Measurements from ENCODE around the gene C15orf40.

C15orf40 gene

DNA sequence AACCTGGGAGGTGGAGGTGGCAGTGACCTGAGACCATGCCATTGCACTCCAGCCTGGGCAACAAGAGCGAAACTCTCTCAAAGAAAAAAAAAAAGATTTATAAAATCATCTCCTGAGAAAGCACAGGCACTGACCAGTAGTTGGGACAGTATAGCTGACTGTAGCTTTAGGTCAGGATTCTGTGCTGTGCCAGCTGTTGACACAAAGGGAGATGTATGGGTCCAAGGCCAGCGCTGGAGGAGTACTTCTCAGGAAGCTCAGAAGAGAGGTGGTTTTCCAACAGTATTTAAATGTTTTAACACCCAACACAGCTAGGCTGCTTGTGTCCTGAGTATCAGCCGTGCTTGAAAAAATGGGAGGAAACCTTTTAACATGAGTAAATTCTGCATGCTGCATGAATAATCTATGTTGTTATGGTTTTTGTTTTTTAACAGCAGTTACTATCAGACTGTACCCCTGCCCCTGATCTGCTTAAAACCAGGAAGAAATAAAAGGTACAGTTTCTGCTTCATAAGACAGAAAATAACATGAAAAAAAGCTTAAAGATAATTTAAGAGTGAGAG is 18.9 kb downstream of the C15orf40 start:
- peak; percentile 30 for DNase-seq

DNA sequence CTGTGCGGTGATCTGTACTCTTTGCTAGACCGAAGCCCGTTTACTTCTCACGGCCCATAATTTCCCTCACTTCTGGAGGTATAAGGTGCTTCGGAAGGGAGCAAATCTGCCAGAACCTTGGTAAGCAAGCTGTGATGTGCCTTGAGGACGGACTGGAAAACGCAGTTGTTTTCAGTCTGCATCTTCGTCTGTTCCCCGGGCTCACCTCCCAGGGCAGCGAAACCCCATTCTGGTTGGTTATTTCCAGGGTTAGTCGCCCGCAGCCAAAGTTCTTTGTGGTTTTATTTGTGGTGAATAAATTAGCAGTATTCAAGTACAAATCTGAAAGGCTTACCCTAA is 25.0 kb downstream of the C15orf40 start:
- no peak for DNase-seq

DNA sequence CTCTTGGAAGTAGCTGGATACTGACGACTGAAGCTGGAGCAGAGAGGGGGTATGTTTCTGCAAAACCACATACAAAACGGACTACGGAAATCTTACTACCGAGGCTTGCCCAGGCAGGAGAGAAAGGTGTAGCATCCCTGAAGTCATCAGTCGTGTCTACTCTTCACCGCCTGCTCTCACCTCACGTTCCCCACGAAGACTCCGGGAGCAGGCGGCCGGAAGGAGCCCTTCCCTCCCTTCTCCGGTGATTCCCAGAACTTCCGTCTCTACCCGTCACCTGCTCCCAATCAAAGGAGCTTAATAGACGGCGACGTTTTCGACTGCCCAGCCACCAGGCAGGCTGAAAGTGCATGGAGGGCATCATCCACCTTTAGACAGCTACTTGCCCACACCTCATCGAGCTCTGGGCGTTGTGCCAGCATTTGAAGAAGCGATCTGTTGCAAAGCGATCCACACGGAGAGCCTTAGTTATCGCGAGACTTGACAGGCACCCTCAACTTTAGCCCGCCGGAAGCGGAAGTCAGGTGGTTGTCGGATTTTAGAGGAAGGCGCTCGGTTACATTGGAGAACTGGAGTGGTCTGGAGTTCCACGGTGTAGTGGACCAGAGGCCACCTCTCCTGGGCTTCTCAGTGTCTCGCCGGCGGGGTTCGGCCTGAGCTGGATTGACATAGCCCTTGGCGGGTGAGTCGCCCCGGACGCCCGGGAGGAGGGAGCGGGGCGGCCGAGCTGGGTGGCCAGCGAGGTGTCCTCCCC is 25.6 kb downstream of the C15orf40 start, which contains the start of gene RAMAC:
RAMAC (plus strand) TSS at position 523 of the 754 bp plus-strand sequence. CDS start 2,809 bp downstream, outside the sequence.
- DNase-seq = peak; percentile 98

DNA sequence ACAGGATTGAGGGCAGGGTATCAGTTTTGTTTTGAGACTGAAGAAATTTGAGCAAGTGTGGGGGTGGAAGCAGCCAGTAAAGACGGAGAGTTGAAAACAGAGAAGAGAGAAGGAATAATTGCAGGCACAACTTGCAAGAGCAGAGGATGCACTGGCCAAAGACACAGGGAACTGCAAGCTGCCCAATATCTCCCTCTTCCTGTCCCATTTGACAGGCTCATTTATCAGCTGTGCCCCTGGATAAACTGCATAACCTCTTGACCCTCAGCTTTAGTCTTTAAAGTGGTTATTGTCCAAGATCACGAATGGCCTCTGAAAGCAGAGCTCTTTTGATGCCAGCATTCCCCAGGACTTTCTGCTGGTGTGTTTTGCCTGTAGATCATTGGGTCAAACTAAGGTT is 30.5 kb downstream of the C15orf40 start:
- DNase-seq = no peak

DNA sequence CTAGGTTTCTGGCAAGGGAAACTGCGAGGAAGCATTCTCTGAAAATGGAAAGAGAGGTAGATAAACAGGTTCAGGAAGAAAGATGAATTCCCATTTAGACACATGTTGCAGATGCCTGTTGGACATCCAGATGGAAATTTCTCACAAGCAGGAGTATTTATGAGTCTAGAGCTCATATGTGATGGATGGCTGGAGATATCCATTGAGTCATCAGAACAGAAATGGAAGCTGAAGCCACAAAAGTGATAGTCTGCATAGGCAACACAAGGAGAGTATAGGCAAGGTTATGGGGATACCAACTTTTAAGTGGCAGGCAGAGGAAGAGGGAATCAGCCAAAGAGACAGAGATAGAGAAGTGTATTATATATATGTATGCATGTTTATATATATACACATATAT is 31.7 kb downstream of the C15orf40 start:
- no peak for DNase-seq

DNA sequence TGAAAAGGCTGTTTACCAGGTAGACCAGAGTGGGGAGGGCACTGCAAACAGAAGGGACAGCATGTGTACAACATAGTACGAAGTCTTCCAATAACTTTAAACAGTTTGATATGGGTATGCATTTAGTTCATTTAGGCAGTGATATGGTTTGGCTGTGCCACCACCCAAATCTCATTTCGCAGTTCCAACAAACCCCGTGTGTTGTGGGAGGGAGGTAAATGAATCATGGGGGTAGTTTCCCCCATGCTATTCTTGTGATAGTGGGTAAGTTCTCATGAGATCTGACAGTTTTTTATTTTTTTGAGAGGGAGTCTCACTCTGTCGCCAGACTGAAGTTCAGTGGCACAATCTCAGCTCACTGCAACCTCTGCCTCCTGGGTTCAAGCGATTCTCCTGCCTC is 33.0 kb downstream of the C15orf40 start:
- DNase-seq = no peak

DNA sequence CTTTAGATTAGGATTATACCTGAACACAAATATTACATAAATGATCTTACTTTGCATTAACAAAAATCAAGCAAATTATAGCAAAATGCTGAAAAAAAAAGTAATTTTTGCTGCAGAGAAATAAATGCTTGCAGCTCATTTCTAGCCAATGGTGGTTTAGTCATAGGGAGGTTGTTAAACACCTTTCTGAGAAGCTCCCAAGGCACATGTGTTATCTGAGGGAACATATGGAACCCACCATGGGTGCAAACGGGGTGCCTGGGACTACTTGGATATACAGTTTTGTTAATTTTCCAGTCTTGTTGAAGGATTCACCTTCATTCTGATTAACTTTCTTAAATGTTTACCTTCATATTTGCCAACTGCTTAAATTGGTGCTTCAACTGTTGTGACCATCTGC is 34.4 kb downstream of the C15orf40 start:
- DNase-seq = no peak

DNA sequence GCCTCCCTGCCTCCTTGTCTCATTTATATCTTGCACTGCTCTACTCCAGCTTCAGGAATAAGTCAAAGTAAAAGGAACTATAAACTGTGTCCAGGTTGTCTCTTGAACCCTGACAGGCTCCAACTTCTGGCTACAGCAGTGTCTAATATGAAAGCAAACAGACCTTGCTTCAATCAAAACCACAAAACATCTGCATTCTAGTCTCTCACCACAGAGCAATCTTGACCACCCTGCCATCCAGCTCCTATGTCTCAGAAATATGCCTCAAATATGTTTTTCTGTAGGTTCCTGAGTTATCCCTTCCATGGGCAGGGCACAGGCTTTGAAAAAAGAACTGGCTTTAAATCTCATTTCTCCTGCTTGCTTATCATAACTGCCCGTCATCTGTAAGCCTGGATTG is 38.4 kb downstream of the C15orf40 start:
- DNase-seq = no peak

DNA sequence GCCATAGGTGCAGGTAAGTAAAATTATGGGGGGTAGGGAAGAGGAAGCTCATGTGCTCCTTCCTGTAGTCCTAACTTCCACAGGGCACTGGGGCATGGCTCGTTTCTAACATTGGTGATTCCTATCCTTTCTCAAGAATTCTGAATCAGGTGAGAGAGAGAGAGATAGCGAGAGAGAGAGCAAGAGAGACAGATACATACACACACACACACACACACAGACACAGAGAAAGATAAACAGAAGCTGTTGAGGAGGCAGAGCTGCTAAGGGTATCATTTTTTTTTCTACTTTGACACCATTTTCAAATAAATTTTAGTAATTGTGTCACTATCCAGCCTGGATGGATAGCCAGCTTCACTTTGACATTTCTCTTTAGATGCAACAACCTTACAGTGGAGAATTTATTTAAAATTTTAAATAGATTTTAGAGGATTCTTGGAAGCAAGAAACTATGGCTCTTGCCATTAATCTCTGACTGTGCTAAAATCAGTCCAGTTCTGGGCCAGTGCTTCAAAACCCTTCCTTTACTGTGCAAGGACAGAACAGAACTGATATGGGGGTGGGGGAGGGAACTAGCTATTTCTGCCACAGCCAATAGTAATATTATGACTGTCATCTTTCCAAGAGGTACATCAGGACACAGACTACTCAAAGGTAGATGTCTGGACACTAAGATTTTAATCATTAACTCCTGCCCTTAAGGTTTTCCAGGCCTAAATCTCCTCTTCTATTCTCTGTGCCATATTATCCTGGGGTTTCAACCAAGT is 40.0 kb downstream of the C15orf40 start:
- DNase-seq = no peak

DNA sequence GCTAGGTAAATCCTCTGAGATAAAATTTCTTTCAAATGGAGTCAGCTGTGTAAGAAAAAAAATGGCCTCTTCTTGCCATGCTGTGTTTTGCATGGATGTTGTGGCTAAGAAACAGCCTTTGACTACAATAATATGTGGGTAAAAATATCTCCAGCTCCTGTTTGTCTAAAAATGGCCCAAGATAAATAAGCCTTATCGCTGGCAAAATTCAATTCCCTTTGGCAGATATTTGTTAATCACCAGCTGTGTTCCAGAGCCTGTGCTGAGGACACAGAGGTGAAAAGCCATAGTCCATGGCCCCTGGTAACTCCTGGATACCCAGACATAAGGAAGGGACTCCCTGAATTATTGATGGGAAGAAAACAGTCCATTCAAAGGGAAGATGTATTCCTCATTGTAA is 40.7 kb downstream of the C15orf40 start:
- no peak for DNase-seq

DNA sequence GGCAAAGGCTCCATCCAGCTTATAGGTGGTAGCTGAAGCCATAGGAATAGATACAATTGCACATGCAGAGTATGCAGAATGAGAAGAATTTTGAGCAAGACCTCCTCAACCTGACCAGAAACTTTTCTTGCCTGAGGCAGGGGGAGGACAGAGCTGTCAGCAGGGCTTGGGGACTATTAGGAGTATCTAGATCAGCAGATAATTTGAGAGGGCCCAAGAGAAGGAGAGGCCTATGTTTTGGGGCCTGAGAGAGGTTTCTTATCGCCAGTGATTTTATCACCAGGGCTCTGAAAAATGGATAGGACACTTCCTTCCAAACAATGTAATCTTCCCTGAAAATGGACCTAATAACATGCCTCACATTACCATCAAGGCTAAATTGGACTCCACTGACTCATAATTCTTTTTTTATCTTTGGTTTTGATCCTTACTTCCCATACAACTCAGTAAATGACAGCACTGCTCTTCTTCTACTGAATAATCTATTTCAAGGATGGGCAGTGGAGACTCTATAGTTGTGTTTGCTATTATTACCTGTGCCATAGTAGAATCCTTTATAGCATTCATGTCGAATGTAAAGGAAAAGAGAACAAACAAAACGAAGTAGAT is 41.3 kb downstream of the C15orf40 start:
- DNase-seq = no peak

DNA sequence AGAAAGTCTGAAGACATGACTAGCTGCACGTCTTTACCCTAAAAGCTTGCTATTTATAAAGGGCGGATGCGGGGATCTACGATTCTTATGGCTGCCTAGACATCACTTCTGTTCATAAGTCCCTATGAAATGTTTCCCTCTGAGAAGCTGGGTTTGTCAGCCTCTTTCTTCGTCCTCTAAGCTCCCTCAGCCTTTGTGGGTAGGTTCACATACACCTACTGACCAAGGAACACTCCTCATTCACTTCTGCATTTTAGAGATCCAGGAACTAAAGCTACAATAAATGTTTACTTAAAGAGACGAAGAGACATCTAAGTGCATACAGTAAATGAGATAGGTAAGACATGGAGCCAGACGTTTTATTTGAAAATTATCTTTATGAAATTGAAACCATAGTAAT is 42.1 kb downstream of the C15orf40 start:
- DNase-seq = no peak

DNA sequence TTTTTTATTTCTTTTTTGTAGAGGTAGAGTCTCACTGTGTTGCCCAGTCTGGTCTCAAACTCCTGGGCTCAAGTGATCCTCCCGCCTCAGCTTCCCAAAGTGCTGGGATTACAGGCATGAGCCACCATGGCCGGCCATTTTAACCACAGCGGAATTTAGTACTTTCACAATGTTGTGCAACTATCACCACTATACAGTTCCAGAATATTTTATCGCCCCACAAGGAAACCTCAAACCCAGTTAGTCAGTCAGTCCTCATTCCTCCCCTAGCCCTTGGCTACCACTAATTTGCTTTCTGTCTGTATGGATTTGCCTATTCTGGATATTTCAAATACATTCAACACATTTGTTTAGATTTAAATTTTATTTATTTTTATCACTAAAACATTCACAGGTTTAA is 43.4 kb downstream of the C15orf40 start:
- no peak for DNase-seq

DNA sequence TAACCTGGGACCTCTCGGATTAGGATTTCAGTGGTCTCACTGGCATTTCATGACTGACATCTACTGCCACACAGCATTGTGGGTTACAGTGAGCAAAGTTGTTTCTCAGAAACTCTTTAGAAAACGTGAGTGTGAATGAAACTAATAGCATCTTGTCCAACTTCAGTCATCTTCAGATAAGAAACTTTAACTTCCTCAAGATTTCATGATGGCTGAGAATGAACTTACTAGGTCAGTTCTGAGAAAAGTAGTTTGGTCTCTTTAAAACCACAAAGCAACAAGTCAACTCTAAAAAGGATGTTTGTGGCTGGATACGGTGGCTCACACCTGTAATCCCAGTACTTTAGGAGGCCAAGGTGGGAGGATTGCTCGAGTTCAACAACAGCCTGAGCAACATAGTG is 44.8 kb downstream of the C15orf40 start:
- DNase-seq = no peak

DNA sequence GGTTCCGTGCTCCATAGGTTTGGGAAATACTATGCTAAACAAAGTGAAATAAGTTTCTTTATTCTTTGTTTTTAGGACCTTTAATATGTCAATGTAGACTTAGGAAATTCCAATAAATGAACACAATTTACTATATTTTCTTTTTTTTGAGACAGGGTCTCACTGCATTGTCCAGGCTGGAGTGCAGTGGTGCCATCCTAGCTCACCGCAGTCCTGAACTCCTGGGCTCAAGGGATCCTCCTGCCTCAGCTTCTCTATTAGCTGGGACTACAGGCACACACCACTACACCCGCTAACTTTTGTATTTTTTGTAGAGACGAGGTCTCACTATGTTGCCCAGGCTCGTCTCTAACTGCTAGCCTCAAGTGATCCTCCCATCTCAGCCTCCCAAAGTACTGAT is 46.5 kb downstream of the C15orf40 start:
- DNase-seq = no peak

DNA sequence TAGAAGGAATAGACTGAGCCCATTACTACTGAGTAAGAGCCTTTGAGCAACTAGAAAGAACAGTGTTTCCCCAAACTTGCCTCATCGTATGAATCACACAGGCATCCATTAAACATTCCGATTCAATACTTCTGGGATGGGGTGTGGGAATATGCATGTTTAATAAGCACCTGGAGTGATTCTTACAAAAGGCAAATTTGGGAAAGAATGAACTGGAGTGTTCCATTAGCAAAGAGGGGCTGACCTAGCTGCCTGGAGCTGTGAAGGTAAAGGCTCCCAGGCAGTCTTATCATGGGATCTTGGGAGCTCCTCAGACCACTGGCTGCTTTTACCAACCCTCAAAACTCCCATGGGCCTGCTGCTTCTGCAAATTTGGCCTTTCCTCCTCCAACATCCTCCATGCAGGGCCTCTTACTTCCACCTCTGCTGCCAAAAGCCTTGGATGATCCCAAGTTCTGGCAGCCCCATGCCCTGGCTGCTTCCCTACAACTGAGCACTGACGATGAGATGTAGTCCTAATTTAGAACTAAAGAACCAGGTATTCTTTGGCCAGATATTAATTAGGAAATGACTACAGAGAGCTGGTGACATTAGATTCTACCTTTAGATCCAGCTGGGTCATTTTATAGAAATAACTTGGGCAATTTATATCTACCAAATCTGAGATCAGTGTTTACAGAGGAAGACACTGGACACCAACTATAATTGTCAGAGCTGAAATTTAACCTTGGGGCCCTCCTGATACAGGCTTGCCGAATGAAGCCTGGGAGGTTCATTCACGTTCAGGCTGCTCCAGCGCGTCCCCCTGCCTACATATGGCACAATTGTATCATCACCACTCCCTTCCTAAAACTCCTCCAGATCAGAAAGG is 47.7 kb downstream of the C15orf40 start:
- no peak for DNase-seq

DNA sequence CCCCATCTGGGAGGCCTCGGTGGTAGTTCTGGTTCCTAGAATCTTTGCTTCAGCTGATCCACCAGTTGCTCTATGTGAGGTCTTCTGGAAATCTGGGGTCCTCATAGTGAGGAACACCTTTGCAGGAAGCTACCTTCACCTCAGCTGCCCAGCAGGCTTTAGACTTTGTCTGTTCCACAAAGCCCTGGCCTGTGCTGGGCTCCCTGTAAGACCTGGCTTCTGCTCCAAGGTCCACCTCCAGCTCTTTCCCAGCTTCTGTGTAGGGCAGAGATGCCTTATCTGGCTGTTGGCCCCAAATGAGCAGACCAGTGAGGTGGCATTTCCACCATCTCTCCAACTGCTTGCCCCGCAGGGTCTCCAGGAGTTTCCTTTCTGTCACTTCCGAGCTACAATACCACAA is 50.7 kb downstream of the C15orf40 start:
- DNase-seq = no peak

DNA sequence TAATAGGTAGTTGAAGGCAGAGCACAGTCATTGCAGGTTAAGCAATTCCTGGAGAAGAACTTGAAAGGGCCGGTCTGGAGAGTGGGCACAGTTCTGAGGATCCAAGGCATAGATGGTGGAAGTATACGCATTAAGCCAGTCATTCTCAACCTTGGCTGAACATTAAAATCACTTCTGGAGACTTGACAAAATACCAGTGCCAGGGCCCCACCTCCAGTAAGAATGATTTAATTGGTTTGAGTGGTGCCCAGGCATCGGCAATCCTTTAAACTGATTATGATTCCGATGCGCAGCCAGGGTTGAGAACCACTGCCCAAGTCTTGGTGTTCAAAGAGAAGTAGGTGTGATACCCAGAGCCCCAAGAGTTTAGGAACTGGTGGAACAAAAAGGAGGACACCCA is 52.0 kb downstream of the C15orf40 start:
- peak; percentile 30 for DNase-seq

DNA sequence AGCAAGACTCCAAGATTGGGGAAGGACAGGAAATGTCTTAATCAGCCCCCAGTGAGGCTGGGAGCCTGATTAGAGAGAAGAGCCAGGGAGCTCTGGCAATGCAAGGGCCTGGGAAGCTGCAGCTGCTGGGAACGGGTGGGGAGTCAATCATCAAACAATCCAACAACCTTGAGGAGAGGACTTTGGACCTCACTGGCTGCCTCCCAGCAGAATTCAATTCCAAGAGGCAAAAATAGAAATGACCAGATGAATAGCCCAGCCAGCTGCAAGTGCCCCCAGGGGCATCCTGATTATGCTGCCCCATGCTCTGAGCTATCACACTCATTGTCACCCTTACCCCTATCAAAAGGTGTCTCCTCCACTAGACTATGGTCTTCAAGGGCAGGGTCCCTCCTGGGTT is 52.8 kb downstream of the C15orf40 start:
- DNase-seq = no peak

DNA sequence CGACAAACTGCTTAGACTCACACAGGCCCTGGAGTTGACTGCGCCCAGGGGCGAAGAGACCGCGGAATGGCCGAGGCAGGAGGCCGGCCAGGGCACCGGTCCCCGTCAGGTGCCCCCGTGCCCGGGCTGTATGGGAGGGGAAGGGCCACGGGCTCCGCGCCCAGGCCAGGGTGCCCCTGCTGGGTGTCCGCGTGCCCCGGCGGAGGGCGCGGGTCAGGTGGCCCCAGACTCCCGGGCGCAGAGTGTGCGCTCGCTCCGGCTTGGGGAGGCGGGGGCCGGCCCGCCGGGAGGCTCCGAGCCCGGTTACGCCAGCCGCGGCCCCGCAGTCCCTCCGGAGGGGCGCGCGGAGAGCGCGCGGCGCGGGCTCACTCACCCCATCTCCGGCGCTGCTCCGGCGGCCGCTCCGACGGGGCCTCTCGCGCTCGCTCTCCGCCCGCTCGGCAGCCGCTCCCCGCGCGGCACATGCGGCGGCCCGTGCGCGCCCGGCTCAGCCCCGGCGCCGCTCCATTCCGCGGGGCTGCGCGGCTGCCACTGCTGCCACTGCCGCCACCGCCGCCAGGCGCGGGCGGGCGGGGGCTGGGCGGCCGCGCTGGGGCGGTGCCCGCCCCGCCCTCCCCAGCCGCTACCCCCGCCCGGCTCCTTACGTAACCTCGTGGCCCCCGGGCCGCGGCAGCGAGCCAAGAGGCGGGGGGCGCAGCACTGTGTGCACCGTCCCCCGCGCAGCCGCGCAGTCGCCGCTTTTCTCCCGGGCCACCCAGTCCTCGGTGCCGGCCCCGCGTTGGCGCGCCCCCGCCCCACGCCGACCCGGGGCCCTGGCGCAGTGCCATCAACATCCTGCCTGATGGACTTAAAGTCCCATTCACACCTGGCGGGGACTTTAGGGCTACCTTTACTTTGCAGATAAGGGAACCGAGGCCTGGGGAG is 59.0 kb downstream of the C15orf40 start, which contains the start of gene HOMER2:
HOMER2 (minus strand) TSS at position 563 of the 924 bp plus-strand sequence; CDS start at position 378, 185 bp downstream.
- peak; percentile 84 for DNase-seq

DNA sequence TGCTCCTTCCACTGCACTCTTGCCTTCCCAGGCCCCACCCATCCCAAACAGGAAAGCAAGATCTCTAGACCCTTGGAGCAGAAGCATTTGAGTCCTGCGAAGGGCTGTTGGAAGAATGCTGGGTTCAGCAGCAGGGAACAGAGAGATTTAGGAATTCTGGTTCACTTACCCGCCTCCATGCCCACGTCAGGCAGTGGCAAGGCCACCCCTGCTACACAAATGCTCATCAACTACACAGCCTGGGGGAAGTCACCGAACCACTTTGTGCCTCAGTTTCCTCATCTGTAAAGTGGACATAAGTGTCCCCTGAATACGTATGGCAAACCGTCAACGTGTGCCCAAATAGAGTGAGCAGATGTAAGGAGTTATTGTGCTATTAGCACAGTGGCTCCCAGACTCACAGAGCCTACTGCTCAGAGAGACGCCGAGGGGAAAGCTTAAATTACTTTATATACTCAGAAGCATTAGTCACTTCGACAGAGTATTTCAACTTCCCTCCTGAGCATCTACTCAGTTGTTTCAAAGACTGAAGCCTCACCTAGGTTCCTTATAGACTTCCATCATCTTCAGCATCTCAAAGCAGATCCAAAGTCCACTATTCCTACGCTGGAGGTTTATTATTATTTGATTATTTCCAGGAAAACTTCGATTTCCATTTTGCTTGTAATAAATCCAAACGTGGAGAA is 59.8 kb downstream of the C15orf40 start:
- DNase-seq = peak; percentile 40

Data from NCI-H82 (cell line).